Measurements from ENCODE around the gene MICAL2. TPM values are rescaled to one million over a fixed set of nuclear protein-coding genes. Genes with fewer than 3 reads are reported as not detected.

The MICAL2 gene
- total RNA-seq, 1 donor from 2014 or later = 31.1 TPM

- no peak for DNase-seq (ENCODE audit: low spot score)
These were observed 15.3 kb upstream of the MICAL2 start for GRCh38 chr11:12094872-12095800.

- DNase-seq (ENCODE audit: low spot score) = no peak
These were observed 13.2 kb upstream of the MICAL2 start for GRCh38 chr11:12097219-12097618.

DNA sequence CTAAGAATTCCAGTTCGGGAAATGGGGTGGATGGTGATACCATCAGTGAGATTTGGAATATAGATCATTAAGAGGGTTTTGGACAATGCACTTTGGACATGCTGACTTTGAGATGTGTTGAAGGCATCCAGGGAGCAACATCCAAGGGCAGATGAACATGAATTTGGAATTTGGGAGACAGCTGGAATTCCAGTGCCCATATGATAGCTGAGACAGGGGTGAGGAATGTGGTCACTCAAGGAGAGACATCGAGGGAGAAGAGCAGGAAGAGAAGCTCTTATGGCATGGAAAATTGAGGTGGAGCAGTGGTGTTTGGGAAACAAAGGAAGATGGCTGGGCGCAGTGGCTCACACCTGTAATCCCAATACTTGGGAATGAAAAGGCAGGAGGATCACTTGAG lies 11.8 kb upstream of the MICAL2 start:
- DNase-seq (ENCODE audit: low spot score) = no peak

DNA sequence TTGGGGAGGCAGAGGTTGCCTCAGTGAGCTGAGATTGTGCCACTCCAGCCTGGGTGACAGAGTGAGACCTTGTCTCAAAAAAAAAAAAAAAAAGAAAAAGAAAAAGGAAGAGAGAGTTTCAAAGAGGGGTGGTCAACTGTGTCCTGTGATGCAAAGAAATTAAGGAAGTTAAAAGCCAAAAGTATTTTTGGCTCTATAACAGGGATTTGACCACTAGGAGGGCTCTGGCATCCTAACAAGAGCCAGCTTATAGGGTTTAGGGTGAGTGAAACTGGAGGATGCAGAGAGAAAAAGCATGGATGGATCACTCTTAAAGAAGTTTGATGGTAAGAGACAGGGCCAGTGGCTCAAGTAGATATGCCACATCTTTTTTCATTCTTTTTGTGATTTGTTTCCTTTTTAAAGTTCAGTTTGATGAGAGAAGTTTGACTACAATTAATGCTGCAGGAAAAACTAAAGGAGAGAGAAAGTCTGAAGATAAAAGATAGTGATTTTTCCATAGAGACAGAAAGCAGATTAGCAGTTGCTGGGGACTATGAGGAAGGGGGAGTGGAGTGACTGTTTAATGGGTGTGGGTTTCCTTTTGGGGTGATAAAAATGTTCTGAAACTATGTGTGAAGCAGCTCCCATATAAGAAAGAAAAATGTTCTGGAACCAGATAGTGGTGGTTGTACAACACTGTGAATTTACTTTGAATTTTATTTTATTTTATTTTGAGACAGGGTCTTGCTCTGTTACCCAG lies 11.1 kb upstream of the MICAL2 start:
- no peak for DNase-seq (ENCODE audit: low spot score)

DNA sequence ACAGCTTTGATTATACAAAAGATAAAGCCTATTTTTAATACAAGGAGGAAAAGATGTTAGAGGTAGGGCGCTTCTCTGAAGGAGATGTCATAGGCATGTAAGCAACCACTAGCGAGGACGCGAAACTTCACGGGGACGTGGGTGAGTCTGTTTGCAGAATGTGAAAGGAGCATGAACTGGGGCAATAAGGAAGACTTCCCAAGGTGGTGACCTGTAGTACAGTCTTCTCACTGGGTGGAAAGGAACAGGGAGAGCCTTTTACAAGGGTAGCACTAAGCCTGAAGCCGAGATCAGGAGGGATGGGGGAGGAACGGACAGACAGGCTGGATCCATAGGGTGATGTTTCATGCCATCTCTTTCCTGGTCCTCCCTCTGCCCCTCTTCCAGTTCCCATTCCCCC lies 10.0 kb upstream of the MICAL2 start:
- DNase-seq (ENCODE audit: low spot score) = no peak

DNA sequence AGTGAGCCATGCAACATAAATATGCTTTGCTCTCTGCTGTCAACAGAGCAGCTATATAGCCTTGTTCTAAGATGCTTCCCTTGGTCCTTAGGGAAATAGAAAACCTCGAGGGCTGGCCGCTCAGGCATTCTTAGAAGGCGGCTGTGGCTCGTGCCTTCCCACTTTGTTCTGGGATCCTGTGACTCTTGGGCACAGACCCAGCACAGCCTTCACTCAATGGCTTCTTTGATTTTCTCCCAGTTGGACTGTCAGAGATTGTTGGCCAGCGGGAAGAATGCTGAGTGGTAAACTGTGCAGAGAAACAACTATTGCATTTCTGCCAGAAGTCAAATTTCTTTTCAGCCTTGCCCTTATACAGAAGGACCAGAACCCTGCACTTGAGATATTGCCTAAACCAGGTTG lies 9.5 kb upstream of the MICAL2 start:
- no peak for DNase-seq (ENCODE audit: low spot score)

- DNase-seq (ENCODE audit: low spot score) = no peak
These were observed 9.1 kb upstream of the MICAL2 start for GRCh38 chr11:12101318-12101717.

- DNase-seq (ENCODE audit: low spot score) = no peak
These were observed 7.6 kb upstream of the MICAL2 start for GRCh38 chr11:12102588-12103410.

GRCh38 chr11:12103411-12104225 lies 6.8 kb upstream of the MICAL2 start:
- DNase-seq (ENCODE audit: low spot score) = peak; percentile 16

GRCh38 chr11:12105471-12105870 lies 4.9 kb upstream of the MICAL2 start:
- DNase-seq (ENCODE audit: low spot score) = no peak

GRCh38 chr11:12106101-12106500 lies 4.3 kb upstream of the MICAL2 start:
- no peak for DNase-seq (ENCODE audit: low spot score)

GRCh38 chr11:12106501-12106900 lies 3.9 kb upstream of the MICAL2 start:
- no peak for DNase-seq (ENCODE audit: low spot score)

- DNase-seq (ENCODE audit: low spot score) = no peak
These were observed 1.4 kb upstream of the MICAL2 start for GRCh38 chr11:12108875-12109453.

GRCh38 chr11:12109591-12110196 lies 696 bp upstream of the MICAL2 start:
- DNase-seq (ENCODE audit: low spot score) = no peak

DNA sequence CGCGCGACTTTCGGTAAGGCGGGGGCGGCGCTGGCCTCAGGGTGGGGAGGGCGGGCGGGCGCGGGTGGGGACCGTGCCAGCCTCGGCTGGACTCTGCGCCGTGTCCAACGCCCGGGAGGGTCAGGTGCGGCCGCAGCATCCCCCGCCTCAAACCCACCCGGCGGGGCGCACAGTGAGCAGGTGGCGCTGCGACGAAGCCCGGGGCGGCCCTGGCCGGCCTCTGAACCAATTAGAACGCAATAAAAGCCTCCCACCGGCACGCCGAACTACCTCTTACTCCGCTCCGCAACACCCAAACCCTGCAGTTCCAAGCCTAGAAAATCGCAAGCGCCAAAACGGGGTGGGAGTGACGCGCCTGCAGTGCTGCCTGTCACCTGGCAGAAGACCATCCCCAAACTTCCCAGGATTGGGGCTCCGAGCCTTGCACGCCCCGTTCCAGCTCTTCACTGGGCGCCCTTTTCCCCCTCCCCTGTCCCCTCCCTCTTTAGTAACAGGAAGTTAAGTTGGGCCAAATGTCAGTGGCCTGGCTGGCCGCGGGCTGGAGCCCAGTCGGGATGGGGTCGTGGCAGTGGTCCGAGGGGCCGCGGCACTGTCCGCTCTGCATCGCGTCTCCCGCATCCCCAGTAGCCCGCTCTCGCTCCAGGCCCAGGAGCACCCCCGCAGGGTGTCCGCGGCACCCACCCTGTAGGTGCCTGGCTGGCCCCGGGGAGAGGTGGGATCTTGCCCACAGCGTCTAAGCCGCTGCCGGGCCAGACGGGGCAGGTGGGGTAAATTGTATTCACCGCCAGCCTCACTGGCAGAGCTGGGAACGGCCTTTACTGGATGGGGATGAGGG lies 541 bp downstream of the MICAL2 start:
- DNase-seq (ENCODE audit: low spot score) = no peak

DNA sequence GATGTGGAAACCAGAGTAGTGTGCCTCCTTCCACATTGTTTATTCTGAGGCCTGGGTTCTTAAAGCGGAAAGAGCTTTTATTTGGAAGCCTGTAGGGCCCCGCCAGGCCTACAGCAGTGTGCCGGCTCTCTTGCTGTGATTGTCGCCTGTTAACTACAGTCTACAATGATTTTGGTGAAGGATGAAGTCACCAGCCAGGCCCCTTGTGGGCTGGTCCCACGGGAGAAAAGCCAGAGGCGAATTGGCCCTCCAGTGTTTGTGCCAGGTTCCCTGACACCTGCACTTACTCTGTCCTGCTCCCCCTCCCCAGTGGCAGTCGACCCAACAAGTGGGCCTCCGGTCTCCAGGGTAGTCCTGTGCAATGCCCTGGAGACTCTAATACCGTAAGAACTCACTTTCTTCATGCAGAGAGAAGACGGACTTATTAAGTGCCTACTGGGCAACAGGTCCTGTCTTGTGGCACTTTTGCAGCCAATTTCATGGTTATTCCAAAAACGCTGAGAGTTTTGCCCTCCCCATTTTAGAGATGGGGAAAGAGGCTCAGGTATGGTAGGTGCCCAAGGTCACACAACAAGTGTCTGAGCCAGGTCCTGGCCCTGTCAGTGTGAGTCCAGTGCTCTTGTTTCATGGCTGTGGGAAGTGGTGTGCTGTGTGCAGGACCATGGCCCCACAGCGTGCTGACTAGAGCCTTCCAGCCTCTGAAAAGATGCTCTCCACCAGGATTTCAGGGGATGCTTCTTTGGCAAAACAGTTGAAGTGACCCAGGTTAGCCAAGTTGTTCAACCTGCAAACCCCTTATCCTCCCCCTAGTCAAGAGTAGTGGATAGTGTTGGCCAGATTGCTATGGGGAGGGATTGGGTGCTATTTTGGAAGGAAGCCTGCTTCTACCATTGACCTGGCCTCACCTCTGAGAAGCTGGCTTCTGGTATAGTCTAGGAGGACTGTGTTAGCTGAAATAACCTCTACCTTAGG lies 1.4 kb downstream of the MICAL2 start:
- DNase-seq (ENCODE audit: low spot score) = no peak

DNA sequence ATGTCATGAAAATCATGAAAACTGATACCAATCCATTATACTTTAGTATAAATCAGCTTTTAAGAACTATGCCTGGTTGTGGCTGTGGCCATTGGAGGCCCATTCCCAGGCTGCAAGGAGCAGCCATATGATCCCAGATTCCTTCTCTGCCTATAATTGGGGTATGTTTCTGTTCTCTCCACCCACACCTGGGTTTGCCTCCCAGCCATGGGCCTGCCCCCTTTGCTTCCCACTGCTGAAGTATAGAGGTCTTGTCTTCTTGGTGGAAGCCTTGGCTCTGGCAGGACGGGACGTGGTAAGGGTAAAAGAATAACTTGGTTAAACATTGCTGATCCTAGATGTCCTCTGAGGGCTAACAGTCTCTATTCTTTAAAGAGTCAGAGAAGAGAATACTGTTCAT lies 2.4 kb downstream of the MICAL2 start:
- no peak for DNase-seq (ENCODE audit: low spot score)

DNA sequence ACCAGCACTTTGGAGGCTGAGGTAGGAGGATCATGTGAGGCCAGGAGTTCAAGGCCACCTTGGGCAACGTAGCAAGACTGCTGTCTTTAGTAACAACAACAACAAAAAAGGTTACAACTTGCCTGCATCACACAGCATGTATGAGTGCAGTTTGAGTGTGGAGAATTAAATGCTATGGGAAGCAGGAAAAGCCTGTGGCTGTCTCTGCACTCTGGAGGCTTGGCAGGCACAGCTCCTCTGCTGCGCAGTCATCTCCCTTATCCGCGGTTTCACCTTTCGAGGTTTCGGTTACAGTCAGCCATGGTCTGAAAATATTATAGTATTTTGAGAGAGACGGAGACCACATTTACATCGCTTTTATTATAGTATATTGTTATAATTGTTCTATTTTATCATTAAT lies 2.9 kb downstream of the MICAL2 start:
- no peak for DNase-seq (ENCODE audit: low spot score)

Measured in mesenteric fat pad (tissue), 1 donor.